Measurements from ENCODE around the gene NELFCD. TPM values are rescaled to one million over a fixed set of nuclear protein-coding genes. Genes with fewer than 3 reads are reported as not detected.

The NELFCD gene
- total and polyA plus RNA-seq, 9 of the 15 experiments (the other 6 are each of a cell fraction or from before 2014, with no cell fraction given): 11.7 to 163 (median 96.5) TPM

- TF ChIP-seq ZNF518B (CRISPR knock-in tag; IDR thresholded peaks at IDR 0.05) (no peak), NFATC3 (IDR thresholded peaks at IDR 0.05) (no peak), ATF4 (CRISPR knock-in tag; IDR thresholded peaks at IDR 0.05) (no peak), DMBX1 (CRISPR knock-in tag; IDR thresholded peaks at IDR 0.05; ENCODE audit: borderline replicate concordance) (no peak), TAF1 (IDR thresholded peaks at IDR 0.05; ENCODE audit: control insufficient read depth, extremely low read depth, insufficient read depth, low read length, severe bottlenecking) (peak; percentile 26), ZNF197 (CRISPR knock-in tag; IDR thresholded peaks at IDR 0.05; ENCODE audit: low read depth) (no peak), SIN3A (IDR thresholded peaks at IDR 0.05; ENCODE audit: borderline replicate concordance in 2 of 2, control insufficient read depth in 1 of 2, low read depth in 2 of 2, low read length in 2 of 2) (no peak), NKRF (IDR thresholded peaks at IDR 0.05; ENCODE audit: borderline replicate concordance) (peak; percentile 17; the same call in 1 of the 2 replicates), SNRNP70 (optimal IDR thresholded peaks at IDR 0.05; ENCODE audit: low read depth, low read length) (no peak), EP300 (IDR thresholded peaks at IDR 0.05; ENCODE audit: low read length) (no peak), TEAD4 (IDR thresholded peaks at IDR 0.05; ENCODE audit: low read length) (no peak), TEAD4 (CRISPR knock-in tag; IDR thresholded peaks at IDR 0.05; ENCODE audit: borderline replicate concordance) (no peak), NCOR1 (IDR thresholded peaks at IDR 0.05) (no peak), POLR2AphosphoS2 (IDR thresholded peaks at IDR 0.05; ENCODE audit: low read length) (no peak), ZFP36 (IDR thresholded peaks at IDR 0.05; ENCODE audit: low read depth, low read length, partially characterized antibody) (no peak)
- TF ChIP-seq, protein P1, sequence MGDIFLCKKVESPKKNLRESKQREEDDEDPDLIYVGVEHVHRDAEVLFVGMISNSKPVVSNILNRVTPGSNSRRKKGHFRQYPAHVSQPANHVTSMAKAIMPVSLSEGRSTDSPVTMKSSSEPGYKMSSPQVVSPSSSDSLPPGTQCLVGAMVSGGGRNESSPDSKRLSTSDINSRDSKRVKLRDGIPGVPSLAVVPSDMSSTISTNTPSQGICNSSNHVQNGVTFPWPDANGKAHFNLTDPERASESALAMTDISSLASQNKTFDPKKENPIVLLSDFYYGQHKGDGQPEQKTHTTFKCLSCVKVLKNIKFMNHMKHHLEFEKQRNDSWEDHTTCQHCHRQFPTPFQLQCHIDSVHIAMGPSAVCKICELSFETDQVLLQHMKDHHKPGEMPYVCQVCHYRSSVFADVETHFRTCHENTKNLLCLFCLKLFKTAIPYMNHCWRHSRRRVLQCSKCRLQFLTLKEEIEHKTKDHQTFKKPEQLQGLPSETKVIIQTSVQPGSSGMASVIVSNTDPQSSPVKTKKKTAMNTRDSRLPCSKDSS (IDR thresholded peaks at IDR 0.05; ENCODE audit: low read depth, partially characterized antibody): no peak
- TF ChIP-seq, protein P2, sequence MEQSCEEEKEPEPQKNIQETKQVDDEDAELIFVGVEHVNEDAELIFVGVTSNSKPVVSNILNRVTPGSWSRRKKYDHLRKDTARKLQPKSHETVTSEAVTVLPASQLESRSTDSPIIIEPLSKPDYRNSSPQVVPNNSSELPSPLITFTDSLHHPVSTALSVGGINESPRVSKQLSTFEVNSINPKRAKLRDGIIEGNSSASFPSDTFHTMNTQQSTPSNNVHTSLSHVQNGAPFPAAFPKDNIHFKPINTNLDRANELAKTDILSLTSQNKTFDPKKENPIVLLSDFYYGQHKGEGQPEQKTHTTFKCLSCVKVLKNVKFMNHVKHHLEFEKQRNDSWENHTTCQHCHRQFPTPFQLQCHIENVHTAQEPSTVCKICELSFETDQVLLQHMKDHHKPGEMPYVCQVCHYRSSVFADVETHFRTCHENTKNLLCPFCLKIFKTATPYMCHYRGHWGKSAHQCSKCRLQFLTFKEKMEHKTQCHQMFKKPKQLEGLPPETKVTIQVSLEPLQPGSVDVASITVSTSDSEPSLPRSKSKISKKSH (CRISPR knock-in tag; IDR thresholded peaks at IDR 0.05): no peak
Observed at GRCh38 chr20:58982406-58983114, 1.5 kb downstream of the NELFCD start (continued).
